Measurements from ENCODE around the gene GABRB3. TPM values are rescaled to one million over a fixed set of nuclear protein-coding genes. Genes with fewer than 3 reads are reported as not detected.
A peak's percentile ranks its signal among the peaks of the same experiment; 100 is the strongest.

The GABRB3 gene
- total RNA-seq, 4 donors from 2014 or later: 0.67 to 2.3 (median 1.4) TPM

GRCh38 chr15:26673445-26673844 is 99.4 kb downstream of the GABRB3 start:
- no peak overlapping the region for H3K27ac ChIP-seq
- no peak for DNase-seq
- intact Hi-C loops (cut with DNase I): no loop called here
- TF ChIP-seq POLR2A (IDR thresholded peaks at IDR 0.05): no peak
- no peak for TF ChIP-seq CTCF (IDR thresholded peaks at IDR 0.05)
- peaks cover 0 to 7% (median 0%) of the 10 kb centered on the region in 4 donors for H3K27me3 ChIP-seq
- H3K4me1 ChIP-seq: no peaks in the 10 kb centered on the region
- no peak overlapping the region for H3K4me3 ChIP-seq
- no peaks in the 10 kb centered on the region for H3K9me3 ChIP-seq
- H3K36me3 ChIP-seq: no peaks in the 10 kb centered on the region
- WGBS, 2 donors: 68 to 78% methylated on average over 5 of the region's 5 CpGs

DNA sequence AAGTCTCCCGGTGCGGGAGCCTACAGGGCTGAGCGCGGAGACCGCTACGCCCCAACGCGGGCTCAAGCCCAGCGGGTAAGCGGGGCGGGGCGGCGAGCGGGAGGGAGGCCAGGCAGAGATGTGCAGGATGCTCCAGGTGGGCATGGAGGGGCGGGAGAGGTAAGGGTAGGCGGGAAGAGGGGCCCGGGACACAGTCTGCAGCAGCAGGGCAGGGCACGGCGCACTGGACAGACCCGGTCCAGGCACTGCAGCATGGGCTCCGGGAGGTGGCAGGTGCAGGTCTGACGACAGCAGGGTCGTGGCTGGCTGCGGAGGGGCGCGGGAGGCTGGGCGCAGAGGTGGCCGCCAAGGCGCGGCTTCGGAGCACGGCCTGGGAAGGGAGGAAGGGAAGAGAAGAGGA is 102.8 kb downstream of the GABRB3 start:
- intact Hi-C loops (cut with DNase I): no loop called here
- WGBS, 2 donors: 68 to 88% methylated on average over 11 to 18 of the region's 32 CpGs
- DNase-seq: no peak
- Histone ChIP-seq H3K36me3 (no peaks in the 10 kb centered on the region), H3K9me3 (no peaks in the 10 kb centered on the region), H3K27ac (no peak overlapping the region), H3K27me3 (peaks cover 0 to 7% (median 0%) of the 10 kb centered on the region in 4 donors), H3K4me1 (peaks cover 0 to 26% (median 0%) of the 10 kb centered on the region in 3 donors), H3K4me3 (no peak overlapping the region)
- no peak for TF ChIP-seq POLR2A (IDR thresholded peaks at IDR 0.05)
- TF ChIP-seq CTCF (IDR thresholded peaks at IDR 0.05): no peak

DNA sequence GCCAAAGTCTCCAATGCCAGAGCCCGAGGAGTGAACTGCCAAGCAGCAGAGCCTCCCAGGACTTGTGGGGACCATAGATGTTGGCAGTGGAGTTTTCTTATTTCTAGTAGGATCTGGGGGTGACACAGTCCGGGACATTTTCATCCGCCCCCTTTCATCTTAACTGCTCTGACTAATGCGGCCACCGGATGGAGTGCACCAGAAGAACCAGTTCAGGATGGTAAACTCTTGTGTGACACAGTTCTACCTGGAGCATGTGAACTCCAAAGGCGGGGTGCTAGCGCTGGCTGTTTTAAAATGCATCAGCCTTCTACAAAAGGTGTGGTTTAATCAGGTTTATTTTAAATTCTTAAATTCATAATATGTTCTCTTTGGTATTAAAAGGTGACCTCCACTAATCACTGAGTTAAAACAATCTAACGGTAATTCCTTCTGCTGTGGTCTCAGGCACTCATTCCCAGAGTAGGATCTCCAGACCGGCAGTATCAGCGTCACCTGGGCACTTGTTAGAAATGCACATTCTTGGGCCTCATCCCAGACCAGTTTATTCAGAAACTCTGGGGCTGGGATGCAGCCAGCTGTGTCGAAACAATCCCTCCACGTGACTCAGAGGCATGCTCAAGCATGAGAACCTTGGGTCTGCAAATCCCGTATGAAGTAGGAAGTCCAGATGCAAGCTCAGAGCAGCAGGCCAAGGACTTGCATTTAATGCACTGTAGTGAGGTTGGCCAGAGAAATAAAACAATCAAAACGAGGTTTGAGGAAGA is 105.5 kb downstream of the GABRB3 start:
- H3K27me3 ChIP-seq: peaks cover 0 to 7% (median 0%) of the 10 kb centered on the region in 4 donors
- intact Hi-C loops (cut with DNase I): no loop called here
- peak overlapping the region in 1 of 4 donors; percentile 2 for H3K27ac ChIP-seq
- H3K4me3 ChIP-seq: no peak overlapping the region
- DNase-seq: no peak
- no peaks in the 10 kb centered on the region for H3K9me3 ChIP-seq
- no peaks in the 10 kb centered on the region for H3K36me3 ChIP-seq
- TF ChIP-seq POLR2A (IDR thresholded peaks at IDR 0.05) (no peak), CTCF (IDR thresholded peaks at IDR 0.05) (no peak)
- 35 to 50% methylated on average over 13 to 14 of the region's 14 CpGs for WGBS, 2 donors
- H3K4me1 ChIP-seq: peaks cover 0 to 26% (median 0%) of the 10 kb centered on the region in 3 donors

DNA sequence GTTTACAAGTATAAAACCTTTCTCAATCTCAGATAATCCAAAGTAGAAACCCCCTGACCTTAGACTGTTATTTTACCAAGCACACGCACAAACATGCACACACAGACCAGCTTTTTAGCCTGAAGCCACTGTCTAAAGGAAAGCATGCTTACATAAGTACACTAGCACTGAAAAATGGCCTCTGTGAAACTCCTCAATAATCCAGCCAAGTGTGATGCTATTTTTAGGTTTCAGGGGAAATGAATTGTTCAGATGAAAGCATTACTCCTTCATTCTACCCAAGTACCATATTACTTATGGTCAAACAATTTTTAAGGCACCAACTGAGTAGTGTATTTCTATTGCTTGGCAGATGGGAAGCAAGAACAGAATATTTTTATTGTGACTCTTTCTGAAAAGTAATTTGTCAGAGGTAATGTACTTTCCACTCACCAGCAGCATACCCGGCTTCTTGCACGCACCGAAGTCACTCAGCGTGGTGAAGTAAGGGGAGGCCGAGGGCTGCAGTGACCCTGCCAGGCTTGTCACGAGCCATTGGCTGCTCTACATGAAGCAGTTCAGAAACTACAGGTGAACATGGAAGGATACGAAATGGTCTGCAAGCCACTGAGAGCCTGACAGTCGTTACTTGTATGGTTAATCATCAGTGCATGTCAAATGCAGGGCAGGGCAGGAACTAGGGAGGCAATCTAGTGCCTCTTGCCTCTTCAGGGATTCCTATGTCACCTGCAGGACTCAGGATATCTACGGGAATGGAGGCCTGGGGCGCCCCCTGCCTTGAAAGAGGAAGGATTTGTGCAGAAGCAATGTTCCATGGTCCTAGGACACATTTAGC is 106.7 kb downstream of the GABRB3 start:
- Histone ChIP-seq H3K36me3 (no peaks in the 10 kb centered on the region), H3K9me3 (no peaks in the 10 kb centered on the region), H3K27me3 (peaks cover 0 to 7% (median 0%) of the 10 kb centered on the region in 4 donors), H3K27ac (no peak overlapping the region), H3K4me1 (peaks cover 0 to 26% (median 0%) of the 10 kb centered on the region in 3 donors), H3K4me3 (no peak overlapping the region)
- DNase-seq: no peak
- TF ChIP-seq CTCF (IDR thresholded peaks at IDR 0.05): no peak
- intact Hi-C loops (cut with DNase I): no loop called here
- 53 to 55% methylated on average over 10 to 11 of the region's 11 CpGs for WGBS, 2 donors

GRCh38 chr15:26662283-26662682 is 110.6 kb downstream of the GABRB3 start:
- 45 to 60% methylated on average over 5 to 6 of the region's 6 CpGs for WGBS, 2 donors
- no peak for DNase-seq
- Histone ChIP-seq H3K4me1 (peaks cover 0 to 16% (median 0%) of the 10 kb centered on the region in 3 donors), H3K27me3 (no peaks in the 10 kb centered on the region), H3K4me3 (no peak overlapping the region), H3K9me3 (no peaks in the 10 kb centered on the region), H3K36me3 (no peaks in the 10 kb centered on the region), H3K27ac (no peak overlapping the region)
- TF ChIP-seq CTCF (IDR thresholded peaks at IDR 0.05) (no peak), POLR2A (IDR thresholded peaks at IDR 0.05) (no peak)
- intact Hi-C loops (cut with DNase I): no loop called here
